ENCODE measurements around the gene SH3GL2.
"Not testable (repeated sequence)": the region's sequence is repeated elsewhere in the genome, so short reads cannot be mapped to it uniquely, and the experiment has no call there.

SH3GL2 gene

DNA sequence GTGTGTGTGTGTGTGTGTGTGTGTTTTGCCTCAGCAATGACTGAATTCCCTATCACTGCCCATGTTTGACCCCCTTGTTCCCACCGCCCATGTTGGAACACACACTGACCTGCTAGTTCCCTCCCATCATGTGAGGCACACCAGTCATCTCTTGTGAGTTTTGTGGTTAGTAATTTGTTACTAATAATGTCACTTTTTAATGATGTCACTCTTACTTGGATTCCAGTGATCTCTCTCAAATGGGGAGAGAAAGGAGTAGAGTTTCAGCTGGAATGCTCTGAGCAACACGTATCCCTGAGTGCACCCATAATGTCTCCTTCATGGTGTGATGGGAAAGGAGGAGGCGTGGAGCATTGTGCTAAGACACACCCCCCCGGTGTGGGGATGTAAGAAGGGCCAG is 172.6 kb downstream of the SH3GL2 start:
- DNase-seq (ENCODE audit: low read depth), result no peak

- no peak for DNase-seq (ENCODE audit: low read depth)
These were observed 173.2 kb downstream of the SH3GL2 start for GRCh38 chr9:17752021-17752420.

DNA sequence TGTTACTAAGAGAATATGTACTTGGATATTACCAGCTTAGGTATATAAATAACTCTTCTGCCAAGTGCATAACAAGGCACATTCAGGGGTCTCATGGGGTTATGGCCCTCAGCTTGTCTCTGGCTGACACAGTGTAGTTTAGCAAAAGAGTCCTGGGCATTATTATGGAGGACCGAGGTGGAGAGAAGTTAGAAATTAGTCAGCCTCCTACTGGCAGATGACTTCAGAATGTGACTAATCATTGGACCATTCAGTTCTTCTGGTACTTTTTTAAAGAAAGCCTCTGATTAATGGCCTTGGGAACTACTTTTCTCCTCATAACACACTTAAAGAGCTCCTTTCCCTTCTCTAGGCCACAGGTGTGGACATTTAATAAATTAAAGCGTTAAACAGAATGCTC is 178.9 kb downstream of the SH3GL2 start:
- DNase-seq (ENCODE audit: low read depth), result no peak

- no peak for DNase-seq (ENCODE audit: low read depth)
These were observed 181.4 kb downstream of the SH3GL2 start for GRCh38 chr9:17760250-17760649.

- no peak for DNase-seq (ENCODE audit: low read depth)
These were observed 183.3 kb downstream of the SH3GL2 start for GRCh38 chr9:17761984-17762676.

DNA sequence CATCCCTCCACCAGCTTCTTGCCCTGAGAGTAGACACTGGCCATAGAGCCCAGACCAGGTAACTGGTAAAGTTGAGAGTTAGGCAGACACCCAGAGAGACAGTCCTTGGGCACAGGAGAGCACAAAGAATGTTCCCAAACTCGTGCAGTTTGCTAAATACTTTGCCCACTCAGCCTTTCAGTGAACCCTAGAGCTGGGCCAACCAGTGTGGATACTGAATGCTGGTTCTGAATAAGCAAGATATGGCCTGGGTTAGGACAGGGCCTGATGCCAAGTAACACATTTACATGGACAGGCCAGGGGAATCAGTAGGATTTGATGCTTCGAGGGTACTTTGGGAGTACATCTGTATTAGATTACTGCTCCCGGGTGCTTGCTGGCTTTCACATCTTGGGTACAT is 185.4 kb downstream of the SH3GL2 start:
- DNase-seq (ENCODE audit: low read depth), result no peak

DNA sequence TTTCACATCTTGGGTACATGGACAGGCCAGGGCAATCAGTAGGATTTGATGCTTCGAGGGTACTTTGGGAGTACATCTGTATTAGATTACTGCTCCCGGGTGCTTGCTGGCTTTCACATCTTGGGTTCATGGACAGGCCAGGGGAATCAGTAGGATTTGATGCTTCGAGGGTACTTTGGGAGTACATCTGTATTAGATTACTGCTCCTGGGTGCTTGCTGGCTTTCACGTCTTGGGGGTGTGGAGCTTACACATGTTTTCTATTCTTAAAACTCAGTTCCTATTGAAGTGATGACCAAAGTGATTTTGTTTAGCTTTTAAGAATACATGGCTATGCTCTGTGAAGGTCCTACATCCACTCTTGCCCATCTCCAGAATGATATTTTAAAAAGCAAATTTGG is 186.3 kb downstream of the SH3GL2 start:
- DNase-seq (ENCODE audit: low read depth), result not testable (repeated sequence)

DNA sequence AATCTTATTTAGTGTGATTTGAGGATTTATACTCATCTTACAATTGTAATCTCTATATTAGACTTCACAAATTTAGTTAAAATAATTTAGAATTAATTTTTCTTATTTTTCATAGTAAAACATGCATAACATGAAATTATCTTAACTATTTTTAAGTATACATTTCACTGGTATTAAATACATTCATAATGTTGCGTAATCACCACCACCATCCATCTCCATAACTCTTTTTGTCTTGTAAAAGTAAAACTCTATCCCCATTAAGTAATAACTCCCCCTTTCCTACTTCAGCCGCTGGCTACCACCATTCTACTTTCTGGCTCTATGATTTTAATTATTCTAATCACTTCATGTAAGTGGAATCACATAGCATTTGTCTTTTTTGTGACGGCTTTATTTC is 193.4 kb downstream of the SH3GL2 start:
- DNase-seq (ENCODE audit: low read depth), result no peak

- no peak for DNase-seq (ENCODE audit: low read depth)
These were observed 196.8 kb downstream of the SH3GL2 start for GRCh38 chr9:17775656-17776055.

DNA sequence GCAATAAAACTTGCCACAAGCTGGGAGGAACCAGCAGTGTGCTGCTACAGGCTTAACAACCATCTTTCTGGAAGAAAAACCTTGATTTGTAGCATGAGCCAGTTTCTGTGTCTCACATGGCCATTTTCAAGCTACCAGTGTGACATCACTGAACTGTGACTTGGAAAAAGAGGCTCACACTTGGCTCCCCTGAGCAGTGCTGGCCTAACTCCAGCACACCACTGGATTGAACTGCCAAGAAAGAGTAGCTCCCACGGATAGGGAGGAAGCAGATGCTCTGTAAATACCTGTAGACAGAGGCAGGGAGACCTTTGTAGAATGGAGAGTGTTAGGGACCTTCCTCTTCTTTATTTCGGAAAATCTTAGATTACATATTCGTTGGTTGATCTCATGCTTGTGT is 197.9 kb downstream of the SH3GL2 start:
- DNase-seq (ENCODE audit: low read depth), result no peak

GRCh38 chr9:17777465-17777864 is 198.6 kb downstream of the SH3GL2 start:
- no peak for DNase-seq (ENCODE audit: low read depth)

- DNase-seq (ENCODE audit: low read depth), result no peak
These were observed 203.7 kb downstream of the SH3GL2 start for GRCh38 chr9:17782430-17783149.

- no peak for DNase-seq (ENCODE audit: low read depth)
These were observed 204.4 kb downstream of the SH3GL2 start for GRCh38 chr9:17783227-17783626.

DNA sequence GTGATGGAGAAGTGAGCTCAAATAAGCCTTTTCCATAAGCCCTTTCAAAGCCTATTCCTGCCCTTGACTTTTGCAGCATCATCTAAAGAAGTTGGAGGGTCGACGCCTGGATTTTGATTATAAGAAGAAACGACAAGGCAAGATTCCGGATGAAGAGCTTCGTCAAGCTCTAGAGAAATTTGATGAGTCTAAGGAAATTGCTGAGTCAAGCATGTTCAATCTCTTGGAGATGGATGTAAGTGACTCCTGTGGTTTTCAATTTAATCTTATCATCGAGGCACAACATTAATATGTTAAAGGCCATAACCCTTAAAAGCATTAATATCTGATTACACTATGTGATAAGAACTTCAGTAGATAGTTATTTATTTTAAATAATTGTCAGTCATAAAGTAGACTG is 210.4 kb downstream of the SH3GL2 start:
- DNase-seq (ENCODE audit: low read depth), result no peak

GRCh38 chr9:17793713-17794622 is 215.1 kb downstream of the SH3GL2 start:
- DNase-seq (ENCODE audit: low read depth), result no peak

DNA sequence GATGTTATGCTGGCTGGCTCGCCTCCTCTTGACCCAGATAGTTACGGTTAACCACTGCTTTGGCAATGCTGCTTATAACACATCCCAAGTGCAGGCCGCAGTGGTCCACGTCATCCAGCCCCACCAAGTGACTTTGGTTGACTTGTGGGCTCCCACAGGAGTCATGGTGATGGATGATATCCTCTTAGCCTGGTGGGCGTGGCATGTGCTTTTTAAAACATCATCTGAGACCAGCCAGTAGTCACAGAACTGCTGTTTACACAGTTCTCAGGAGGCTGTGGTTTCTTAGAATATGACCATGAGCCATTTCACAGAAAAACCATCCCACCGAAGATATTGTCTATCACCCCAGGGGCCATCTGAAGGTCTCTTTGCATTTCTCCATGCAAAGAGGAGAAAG is 216.9 kb downstream of the SH3GL2 start:
- DNase-seq (ENCODE audit: low read depth), result no peak

GRCh38 chr9:17799369-17799768 is 220.5 kb downstream of the SH3GL2 start:
- DNase-seq (ENCODE audit: low read depth), result no peak

DNA sequence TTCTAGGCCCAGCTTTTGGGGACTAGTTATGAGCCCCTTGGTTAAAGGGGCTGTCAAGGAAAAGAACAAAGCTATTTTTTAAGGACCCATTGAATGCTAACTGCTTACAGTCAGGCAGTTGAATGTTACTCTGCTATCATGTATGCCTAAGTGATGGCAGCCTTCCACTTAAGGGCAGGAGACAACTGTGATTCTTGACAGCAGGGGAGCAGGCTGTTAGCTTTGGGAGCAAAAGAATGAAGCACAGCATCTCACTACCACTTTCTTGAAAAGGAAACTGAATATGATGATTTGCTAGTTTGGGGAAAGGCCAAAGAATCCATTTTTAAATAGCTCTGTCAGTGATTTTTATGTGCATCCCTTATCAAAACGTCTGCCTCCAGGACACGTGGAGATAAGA is 221.6 kb downstream of the SH3GL2 start:
- DNase-seq (ENCODE audit: low read depth), result no peak

DNA sequence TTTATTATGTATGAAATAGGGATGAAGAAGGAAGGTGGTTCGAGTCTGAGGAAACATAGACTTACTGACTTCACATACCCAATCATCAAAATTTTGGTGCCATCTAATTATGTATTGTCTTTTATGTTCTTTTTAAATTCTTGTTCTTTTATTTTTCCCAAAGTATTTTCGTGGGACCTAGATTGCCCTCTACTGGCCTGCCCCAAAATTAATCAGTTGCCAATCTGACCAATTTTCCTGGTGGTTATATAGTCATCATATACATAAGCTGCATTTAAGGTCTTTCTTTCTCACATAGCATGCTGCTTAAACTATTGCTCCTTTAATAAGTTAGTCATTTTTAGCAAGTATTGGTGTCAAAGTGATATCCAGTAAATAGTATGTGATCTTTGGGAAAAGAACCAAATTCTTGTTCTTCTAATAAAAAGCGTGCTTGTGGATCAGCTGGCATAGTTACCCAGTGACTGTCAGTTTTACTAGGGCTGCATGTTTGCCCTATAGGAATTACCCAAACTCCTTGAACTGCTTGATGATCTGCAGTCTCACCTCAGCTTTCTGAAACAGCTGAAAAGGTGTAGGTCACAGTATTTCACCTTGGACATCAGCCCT is 223.5 kb downstream of the SH3GL2 start:
- no peak for DNase-seq (ENCODE audit: low read depth)

DNA sequence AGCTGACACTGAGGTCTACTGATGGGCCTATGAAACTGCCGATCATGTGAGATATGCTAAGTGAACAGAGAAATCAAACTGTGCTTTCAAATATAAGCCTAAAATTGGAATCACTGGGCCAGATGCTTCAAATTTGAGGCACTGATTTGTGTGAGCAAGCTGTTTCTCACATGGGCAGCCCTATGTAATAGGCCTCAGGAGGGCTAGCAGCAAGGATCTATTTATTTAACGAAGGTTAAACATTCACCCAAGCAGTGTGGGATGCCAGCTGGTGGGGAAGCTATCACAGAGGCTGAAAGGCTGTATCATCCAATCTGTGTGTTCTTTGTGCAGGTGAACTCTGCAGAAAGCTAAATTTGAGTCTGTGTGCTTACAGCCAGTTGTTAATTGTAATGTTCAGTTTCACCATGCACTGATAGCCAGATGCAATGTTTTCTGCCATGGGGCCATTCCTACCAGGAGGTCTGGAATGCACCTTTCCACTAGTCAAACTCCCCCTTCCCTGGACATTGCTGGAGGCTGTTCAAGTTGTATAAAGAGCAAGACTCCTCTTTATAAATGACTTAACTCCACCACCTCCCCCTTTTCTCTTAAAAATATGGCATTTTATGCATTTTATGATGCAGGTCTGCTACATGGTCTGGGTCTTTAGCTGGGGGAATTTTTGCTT is 228.9 kb downstream of the SH3GL2 start:
- no peak for DNase-seq (ENCODE audit: low read depth)

DNA sequence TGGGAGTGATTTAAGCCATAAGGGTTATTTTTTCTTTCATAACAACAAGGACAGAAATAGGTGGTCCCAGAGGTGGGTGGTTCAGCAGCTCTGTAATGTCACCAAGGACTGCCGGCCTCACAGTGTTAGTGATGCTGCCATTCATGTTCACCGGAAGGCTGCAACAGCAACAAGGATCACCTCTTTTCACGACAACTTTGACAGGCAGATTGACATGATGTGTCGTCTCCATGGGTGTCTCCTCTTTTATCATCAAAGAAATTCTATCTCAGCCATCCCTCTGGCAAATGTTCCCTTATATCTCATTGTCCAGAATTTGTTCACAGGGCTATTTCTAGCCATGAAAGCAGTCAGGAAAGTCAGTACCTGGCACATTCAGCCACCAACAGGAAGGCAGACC is 231.5 kb downstream of the SH3GL2 start:
- no peak for DNase-seq (ENCODE audit: low read depth)
